ENCODE measurements around the gene PAK4.

The PAK4 gene

DNA sequence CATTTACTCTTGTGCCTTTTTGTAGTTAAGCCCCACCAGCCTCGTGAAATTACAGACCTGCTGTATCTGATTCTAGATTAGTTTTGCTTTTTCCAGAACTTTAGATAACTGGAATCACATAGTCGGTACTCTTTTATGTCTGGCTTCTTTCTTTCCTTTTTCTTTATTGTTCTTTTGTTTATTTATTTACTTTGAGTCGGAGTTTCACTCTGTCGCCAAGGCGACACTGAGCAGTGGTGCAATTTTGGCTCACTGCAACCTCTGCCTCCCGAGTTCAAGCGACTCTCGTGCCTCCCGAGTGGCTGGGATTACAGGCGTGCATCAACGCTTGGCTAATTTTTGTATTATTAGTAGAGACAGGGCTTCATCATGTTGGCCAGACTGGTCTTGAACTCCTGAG lies 65.2 kb downstream of the PAK4 start:
- CTCF ChIA-PET, result no interaction called here
- DNase-seq, result no peak
- H3K4me3 ChIP-seq (ENCODE audit: control insufficient read depth in 1 of 7, extremely low read depth in 1 of 7, insufficient read depth in 4 of 7, low read depth in 2 of 7, low read length in 6 of 7), result no peak overlapping the region
- peaks cover 0 to 6% (median 0%) of the 10 kb centered on the region in 4 experiments for H3K4me1 ChIP-seq (ENCODE audit: control extremely low read depth in 1 of 4, control insufficient read depth in 4 of 4, insufficient read depth in 4 of 4, low read length in 3 of 4)
- no peak overlapping the region for H3K27ac ChIP-seq (ENCODE audit: insufficient read depth in 1 of 2, low read depth in 1 of 2, low read length in 2 of 2, poor library complexity in 1 of 2, severe bottlenecking in 2 of 2)
- POLR2A ChIA-PET, result interaction anchor here (0.6 kb wide), 1 partner anchor 28 kb away, joined by 3 read pairs; no protein-coding TSS in a partner anchor
- WGBS (ENCODE audit: insufficient coverage), result 89% methylated on average over 7 of the region's 11 CpGs
- peaks cover 0 to 1% (median 0%) of the 10 kb centered on the region in 5 experiments for H3K9me3 ChIP-seq (ENCODE audit: control extremely low read depth in 1 of 5, control insufficient read depth in 4 of 5, insufficient read depth in 2 of 5, low read depth in 1 of 5, low read length in 4 of 5)
- H3K27me3 ChIP-seq (replicated peaks in 2 of 5; ENCODE audit: control insufficient read depth in 4 of 5, insufficient read depth in 5 of 5, low read length in 4 of 5), result peaks cover 0 to 16% (median 4%) of the 10 kb centered on the region in 5 experiments
- H3K36me3 ChIP-seq (ENCODE audit: control insufficient read depth in 4 of 4, insufficient read depth in 4 of 4, low read length in 3 of 4), result no peaks in the 10 kb centered on the region

- H3K4me1 ChIP-seq (ENCODE audit: control extremely low read depth in 1 of 4, control insufficient read depth in 4 of 4, insufficient read depth in 4 of 4, low read length in 3 of 4), result peaks cover 0 to 16% (median 6%) of the 10 kb centered on the region in 4 experiments
- no peaks in the 10 kb centered on the region for H3K36me3 ChIP-seq (ENCODE audit: control insufficient read depth in 4 of 4, insufficient read depth in 4 of 4, low read length in 3 of 4)
- 100% methylated on average over 1 of the region's 2 CpGs for WGBS (ENCODE audit: insufficient coverage)
- peaks cover 0 to 1% (median 0%) of the 10 kb centered on the region in 5 experiments for H3K9me3 ChIP-seq (ENCODE audit: control extremely low read depth in 1 of 5, control insufficient read depth in 4 of 5, insufficient read depth in 2 of 5, low read depth in 1 of 5, low read length in 4 of 5)
- no peak overlapping the region for H3K4me3 ChIP-seq (ENCODE audit: control insufficient read depth in 1 of 7, extremely low read depth in 1 of 7, insufficient read depth in 4 of 7, low read depth in 2 of 7, low read length in 6 of 7)
- POLR2A ChIA-PET, result no interaction called here
- H3K27ac ChIP-seq (ENCODE audit: insufficient read depth in 1 of 2, low read depth in 1 of 2, low read length in 2 of 2, poor library complexity in 1 of 2, severe bottlenecking in 2 of 2), result no peak overlapping the region
- CTCF ChIA-PET, result no interaction called here
- no peak for DNase-seq
- peaks cover 0 to 36% (median 14%) of the 10 kb centered on the region in 5 experiments for H3K27me3 ChIP-seq (replicated peaks in 2 of 5; ENCODE audit: control insufficient read depth in 4 of 5, insufficient read depth in 5 of 5, low read length in 4 of 5)
These were observed 67.3 kb downstream of the PAK4 start for GRCh38 chr19:39192846-39193245.

GRCh38 chr19:39193803-39194202 lies 68.2 kb downstream of the PAK4 start:
- no peaks in the 10 kb centered on the region for H3K36me3 ChIP-seq (ENCODE audit: control insufficient read depth in 4 of 4, insufficient read depth in 4 of 4, low read length in 3 of 4)
- H3K9me3 ChIP-seq (ENCODE audit: control extremely low read depth in 1 of 5, control insufficient read depth in 4 of 5, insufficient read depth in 2 of 5, low read depth in 1 of 5, low read length in 4 of 5), result no peaks in the 10 kb centered on the region
- no peak for DNase-seq
- CTCF ChIA-PET, result no interaction called here
- peaks cover 0 to 16% (median 6%) of the 10 kb centered on the region in 4 experiments for H3K4me1 ChIP-seq (ENCODE audit: control extremely low read depth in 1 of 4, control insufficient read depth in 4 of 4, insufficient read depth in 4 of 4, low read length in 3 of 4)
- peaks cover 0 to 45% (median 18%) of the 10 kb centered on the region in 5 experiments for H3K27me3 ChIP-seq (replicated peaks in 2 of 5; ENCODE audit: control insufficient read depth in 4 of 5, insufficient read depth in 5 of 5, low read length in 4 of 5)
- 100% methylated on average over 1 of the region's 8 CpGs for WGBS (ENCODE audit: insufficient coverage)
- POLR2A ChIA-PET, result interaction anchor here (0.6 kb wide), 1 partner anchor 636 kb away, joined by 3 read pairs; no protein-coding TSS in a partner anchor
- H3K27ac ChIP-seq (ENCODE audit: insufficient read depth in 1 of 2, low read depth in 1 of 2, low read length in 2 of 2, poor library complexity in 1 of 2, severe bottlenecking in 2 of 2), result no peak overlapping the region
- H3K4me3 ChIP-seq (ENCODE audit: control insufficient read depth in 1 of 7, extremely low read depth in 1 of 7, insufficient read depth in 4 of 7, low read depth in 2 of 7, low read length in 6 of 7), result no peak overlapping the region

DNA sequence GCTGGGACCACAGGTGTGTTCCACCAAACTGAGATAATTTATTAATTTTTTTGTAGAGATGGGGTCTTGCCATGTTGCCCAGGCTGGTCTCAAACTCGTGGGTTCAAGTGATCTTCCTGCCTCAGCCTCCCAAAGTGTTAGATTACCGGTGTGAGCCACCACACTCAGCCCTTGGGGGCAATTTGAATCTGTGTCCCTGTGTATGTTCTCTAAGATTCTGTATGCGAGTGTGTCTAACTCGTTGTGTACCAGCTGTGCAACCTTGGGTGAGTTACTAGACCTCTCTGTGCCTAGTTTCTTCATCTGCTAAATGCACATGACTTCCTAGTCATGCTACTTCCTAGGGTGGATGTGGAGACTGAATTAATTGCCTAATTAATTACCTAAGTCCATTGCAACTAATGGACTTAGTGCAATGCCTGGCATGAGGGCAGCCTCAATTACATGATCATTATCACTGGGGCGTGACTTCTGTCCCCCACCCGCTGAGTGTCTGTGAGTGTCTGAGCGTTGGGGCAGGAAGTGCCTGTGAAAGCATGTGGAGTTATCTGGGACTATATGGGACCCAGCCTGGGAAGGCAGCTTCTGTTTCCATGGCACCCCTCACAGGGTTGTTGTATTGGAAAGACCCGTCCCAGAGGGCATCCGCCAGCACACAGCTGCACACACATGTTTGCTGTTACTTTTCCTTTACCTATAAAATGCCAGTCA lies 69.4 kb downstream of the PAK4 start:
- Histone ChIP-seq H3K4me1 (ENCODE audit: control extremely low read depth in 1 of 4, control insufficient read depth in 4 of 4, insufficient read depth in 4 of 4, low read length in 3 of 4) (peaks cover 0 to 16% (median 6%) of the 10 kb centered on the region in 4 experiments), H3K27me3 (replicated peaks in 2 of 5; ENCODE audit: control insufficient read depth in 4 of 5, insufficient read depth in 5 of 5, low read length in 4 of 5) (peaks cover 0 to 54% (median 23%) of the 10 kb centered on the region in 5 experiments), H3K27ac (ENCODE audit: insufficient read depth in 1 of 2, low read depth in 1 of 2, low read length in 2 of 2, poor library complexity in 1 of 2, severe bottlenecking in 2 of 2) (no peak overlapping the region), H3K4me3 (ENCODE audit: control insufficient read depth in 1 of 7, extremely low read depth in 1 of 7, insufficient read depth in 4 of 7, low read depth in 2 of 7, low read length in 6 of 7) (no peak overlapping the region), H3K9me3 (ENCODE audit: control extremely low read depth in 1 of 5, control insufficient read depth in 4 of 5, insufficient read depth in 2 of 5, low read depth in 1 of 5, low read length in 4 of 5) (no peaks in the 10 kb centered on the region), H3K36me3 (ENCODE audit: control insufficient read depth in 4 of 4, insufficient read depth in 4 of 4, low read length in 3 of 4) (no peaks in the 10 kb centered on the region)
- 78% methylated on average over 3 of the region's 9 CpGs for WGBS (ENCODE audit: insufficient coverage)
- ChIA-PET CTCF (no interaction called here), POLR2A (interaction anchor here (1.2 kb wide), 1 partner anchor 141 kb away, joined by 4 read pairs; no protein-coding TSS in a partner anchor)
- no peak for DNase-seq

- Histone ChIP-seq H3K27me3 (replicated peaks in 2 of 5; ENCODE audit: control insufficient read depth in 4 of 5, insufficient read depth in 5 of 5, low read length in 4 of 5) (peaks cover 0 to 61% (median 23%) of the 10 kb centered on the region in 5 experiments), H3K4me1 (ENCODE audit: control extremely low read depth in 1 of 4, control insufficient read depth in 4 of 4, insufficient read depth in 4 of 4, low read length in 3 of 4) (peaks cover 0 to 16% (median 6%) of the 10 kb centered on the region in 4 experiments), H3K27ac (ENCODE audit: insufficient read depth in 1 of 2, low read depth in 1 of 2, low read length in 2 of 2, poor library complexity in 1 of 2, severe bottlenecking in 2 of 2) (no peak overlapping the region), H3K4me3 (ENCODE audit: control insufficient read depth in 1 of 7, extremely low read depth in 1 of 7, insufficient read depth in 4 of 7, low read depth in 2 of 7, low read length in 6 of 7) (no peak overlapping the region), H3K9me3 (ENCODE audit: control extremely low read depth in 1 of 5, control insufficient read depth in 4 of 5, insufficient read depth in 2 of 5, low read depth in 1 of 5, low read length in 4 of 5) (no peaks in the 10 kb centered on the region), H3K36me3 (ENCODE audit: control insufficient read depth in 4 of 4, insufficient read depth in 4 of 4, low read length in 3 of 4) (no peaks in the 10 kb centered on the region)
- POLR2A ChIA-PET, result interaction anchor here (1.2 kb wide), 1 partner anchor 140 kb away, joined by 4 read pairs; no protein-coding TSS in a partner anchor
- CTCF ChIA-PET, result no interaction called here
- WGBS (ENCODE audit: insufficient coverage), result 51% methylated on average over 6 of the region's 9 CpGs
- DNase-seq, result no peak
These were observed 70.2 kb downstream of the PAK4 start for GRCh38 chr19:39195755-39196154.

DNA sequence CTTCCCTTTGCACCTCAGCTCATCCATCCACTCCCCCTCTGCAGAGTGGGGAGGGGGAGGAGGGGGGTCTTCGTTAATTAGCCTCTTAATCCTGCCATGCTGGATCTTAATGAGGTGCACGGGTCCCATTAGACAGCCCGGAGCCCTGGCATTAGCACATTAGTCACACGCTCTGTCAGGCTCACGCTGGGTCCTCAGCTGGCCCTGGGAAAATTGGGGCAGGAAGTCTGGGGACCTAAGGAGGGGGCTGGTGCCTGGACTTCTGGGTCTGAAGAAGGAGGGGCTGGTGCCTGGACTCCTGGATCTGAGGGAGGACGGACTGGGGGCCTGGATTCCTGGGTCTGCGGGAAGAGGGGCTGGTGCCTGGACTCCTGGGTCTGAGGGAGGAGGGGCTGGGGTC lies 70.7 kb downstream of the PAK4 start:
- Histone ChIP-seq H3K27ac (ENCODE audit: insufficient read depth in 1 of 2, low read depth in 1 of 2, low read length in 2 of 2, poor library complexity in 1 of 2, severe bottlenecking in 2 of 2) (no peak overlapping the region), H3K4me1 (ENCODE audit: control extremely low read depth in 1 of 4, control insufficient read depth in 4 of 4, insufficient read depth in 4 of 4, low read length in 3 of 4) (peaks cover 0 to 16% (median 6%) of the 10 kb centered on the region in 4 experiments), H3K36me3 (ENCODE audit: control insufficient read depth in 4 of 4, insufficient read depth in 4 of 4, low read length in 3 of 4) (no peaks in the 10 kb centered on the region), H3K9me3 (ENCODE audit: control extremely low read depth in 1 of 5, control insufficient read depth in 4 of 5, insufficient read depth in 2 of 5, low read depth in 1 of 5, low read length in 4 of 5) (no peaks in the 10 kb centered on the region), H3K4me3 (ENCODE audit: control insufficient read depth in 1 of 7, extremely low read depth in 1 of 7, insufficient read depth in 4 of 7, low read depth in 2 of 7, low read length in 6 of 7) (no peak overlapping the region), H3K27me3 (replicated peaks in 2 of 5; ENCODE audit: control insufficient read depth in 4 of 5, insufficient read depth in 5 of 5, low read length in 4 of 5) (peaks cover 0 to 65% (median 24%) of the 10 kb centered on the region in 5 experiments)
- 30% methylated on average over 2 of the region's 7 CpGs for WGBS (ENCODE audit: insufficient coverage)
- DNase-seq, result no peak
- POLR2A ChIA-PET, result interaction anchor here (1.2 kb wide), 1 partner anchor 140 kb away, joined by 4 read pairs; no protein-coding TSS in a partner anchor
- CTCF ChIA-PET, result interaction anchor here (1.3 kb wide), 1 partner anchor 16 kb away, joined by 4 read pairs; no protein-coding TSS in a partner anchor

Measured in common myeloid progenitor, CD34-positive (primary cell).